T-helper 17 cell (primary cell): ENCODE measurements around the gene GNPTAB. TPM values are rescaled to one million over a fixed set of nuclear protein-coding genes. Genes with fewer than 3 reads are reported as not detected.
A peak's percentile ranks its signal among the peaks of the same experiment; 100 is the strongest.
"Not testable (repeated sequence)": the region's sequence is repeated elsewhere in the genome, so short reads cannot be mapped to it uniquely, and the experiment has no call there.

Experiments
- ATAC-seq: fragments of 150-1000 bp; cut with Tn5 transposase; 2 replicates; pipeline ENCODE4 v1.10.0; 2021; ENCODE audit warnings: mild to moderate bottlenecking, moderate library complexity
- DNase-seq, 3 donors: peaks; one replicate each; pipeline versions ENCODE4 v3.0.0 to v3.0.0-alpha.2; 2020 to 2021
- H3K9me3 ChIP-seq: one replicate; pipeline ENCODE4 v1.7.0; 2013; ENCODE audit warnings: low read length, mild to moderate bottlenecking; ENCODE audit not compliant: control insufficient read depth, poor library complexity, severe bottlenecking
- H3K27ac Mint-ChIP-seq: one replicate; pipeline ENCODE4 v1.8.0; 2022; ENCODE audit warnings: mild to moderate bottlenecking, moderate library complexity, mixed read lengths
- H3K27me3 Mint-ChIP-seq: one replicate; pipeline ENCODE4 v1.8.0; 2022; ENCODE audit warnings: mixed read lengths
- H3K36me3 Mint-ChIP-seq: one replicate; pipeline ENCODE4 v1.8.0; 2022; ENCODE audit warnings: low read depth, mixed read lengths
- H3K4me1 Mint-ChIP-seq: one replicate; pipeline ENCODE4 v1.8.0; 2022; ENCODE audit warnings: mild to moderate bottlenecking, mixed read lengths
- H3K4me3 Mint-ChIP-seq: one replicate; pipeline ENCODE4 v1.8.0; 2022; ENCODE audit warnings: mild to moderate bottlenecking, moderate library complexity, mixed read lengths
- total RNA-seq, 4 donors: library from RNA in 2 of 4; stranded (reverse) in 2 of 4; gene quantifications; one replicate each; pipeline ENCODE4 v1.2.3 and lab custom pipeline; 2022 to 2026

Gene GNPTAB
- total RNA-seq, 2 donors from 2014 or later = 38.1 to 41.2 TPM

- H3K9me3 ChIP-seq, H3K36me3 Mint-ChIP-seq, H3K4me3 Mint-ChIP-seq, DNase-seq, H3K27me3 Mint-ChIP-seq, ATAC-seq: not testable (repeated sequence)
- H3K27ac Mint-ChIP-seq = peak overlapping the region; percentile 37
- peaks cover 19% of the 10 kb centered on the region for H3K4me1 Mint-ChIP-seq
These were observed 18.0 kb downstream of the GNPTAB start for GRCh38 chr12:101812716-101813115.

DNA sequence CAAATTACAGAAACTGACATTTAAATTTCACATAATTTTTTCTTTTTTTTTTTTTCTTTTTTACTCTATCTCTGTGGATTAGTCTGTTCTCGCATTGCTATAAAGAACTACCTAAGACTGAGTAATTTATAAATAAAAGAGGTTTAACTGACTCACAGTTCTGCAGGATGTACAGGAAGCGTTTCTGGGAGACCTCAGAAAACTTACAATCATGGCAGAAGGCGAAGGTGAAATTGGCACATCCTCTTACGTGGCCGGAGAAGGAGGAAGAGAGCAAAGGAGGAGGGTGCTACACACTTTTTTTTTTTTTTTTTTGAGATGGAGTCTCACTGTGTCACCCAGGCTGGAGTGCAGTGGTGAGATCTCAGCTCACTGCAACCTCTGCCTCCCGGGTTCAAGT lies 19.4 kb downstream of the GNPTAB start:
- Mint-ChIP-seq H3K4me1 (peaks cover 18% of the 10 kb centered on the region), H3K27ac (peak overlapping the region; percentile 47)
- DNase-seq, H3K27me3 Mint-ChIP-seq, H3K9me3 ChIP-seq, H3K4me3 Mint-ChIP-seq, H3K36me3 Mint-ChIP-seq, ATAC-seq: not testable (repeated sequence)

GRCh38 chr12:101809208-101809607 lies 21.6 kb downstream of the GNPTAB start:
- ATAC-seq = no peak
- no peaks in the 10 kb centered on the region for H3K36me3 Mint-ChIP-seq
- H3K9me3 ChIP-seq = no peaks in the 10 kb centered on the region
- H3K4me3 Mint-ChIP-seq = no peak overlapping the region
- H3K27ac Mint-ChIP-seq = peak overlapping the region; percentile 86
- H3K27me3 Mint-ChIP-seq = no peaks in the 10 kb centered on the region
- DNase-seq = no peak
- H3K4me1 Mint-ChIP-seq = peaks cover 15% of the 10 kb centered on the region

- no peaks in the 10 kb centered on the region for H3K36me3 Mint-ChIP-seq
- DNase-seq (no peak), ATAC-seq (no peak)
- no peaks in the 10 kb centered on the region for H3K27me3 Mint-ChIP-seq
- H3K27ac Mint-ChIP-seq = no peak overlapping the region
- H3K9me3 ChIP-seq = no peaks in the 10 kb centered on the region
- no peak overlapping the region for H3K4me3 Mint-ChIP-seq
- H3K4me1 Mint-ChIP-seq = peaks cover 13% of the 10 kb centered on the region
These were observed 24.5 kb downstream of the GNPTAB start for GRCh38 chr12:101806265-101806664.

GRCh38 chr12:101804409-101804808 lies 26.4 kb downstream of the GNPTAB start:
- DNase-seq (no peak), ATAC-seq (no peak)
- Mint-ChIP-seq H3K27ac (no peak overlapping the region), H3K4me3 (no peak overlapping the region), H3K36me3 (no peaks in the 10 kb centered on the region), H3K4me1 (peaks cover 11% of the 10 kb centered on the region), H3K27me3 (no peaks in the 10 kb centered on the region)
- no peaks in the 10 kb centered on the region for H3K9me3 ChIP-seq

GRCh38 chr12:101803978-101804377 lies 26.8 kb downstream of the GNPTAB start:
- H3K4me1 Mint-ChIP-seq = peaks cover 10% of the 10 kb centered on the region
- DNase-seq (no peak), ATAC-seq (no peak)
- H3K4me3 Mint-ChIP-seq = no peak overlapping the region
- H3K36me3 Mint-ChIP-seq = no peaks in the 10 kb centered on the region
- H3K27ac Mint-ChIP-seq = peak overlapping the region; percentile 62
- no peaks in the 10 kb centered on the region for H3K27me3 Mint-ChIP-seq
- H3K9me3 ChIP-seq = no peaks in the 10 kb centered on the region

GRCh38 chr12:101802486-101802885 lies 28.3 kb downstream of the GNPTAB start:
- Mint-ChIP-seq H3K36me3 (peaks cover 2% of the 10 kb centered on the region), H3K4me3 (no peak overlapping the region), H3K27me3 (no peaks in the 10 kb centered on the region), H3K4me1 (peaks cover 13% of the 10 kb centered on the region), H3K27ac (no peak overlapping the region)
- H3K9me3 ChIP-seq = no peaks in the 10 kb centered on the region
- DNase-seq (no peak), ATAC-seq (no peak)

GRCh38 chr12:101799774-101800173 lies 31.0 kb downstream of the GNPTAB start:
- no peaks in the 10 kb centered on the region for H3K27me3 Mint-ChIP-seq
- DNase-seq = no peak
- peaks cover 4% of the 10 kb centered on the region for H3K36me3 Mint-ChIP-seq
- no peak for ATAC-seq
- H3K9me3 ChIP-seq = no peaks in the 10 kb centered on the region
- no peak overlapping the region for H3K4me3 Mint-ChIP-seq
- H3K27ac Mint-ChIP-seq = no peak overlapping the region
- H3K4me1 Mint-ChIP-seq = peaks cover 14% of the 10 kb centered on the region

GRCh38 chr12:101795786-101796185 lies 35.0 kb downstream of the GNPTAB start:
- DNase-seq = no peak
- H3K4me3 Mint-ChIP-seq = no peak overlapping the region
- no peak for ATAC-seq
- H3K27ac Mint-ChIP-seq = no peak overlapping the region
- H3K9me3 ChIP-seq = no peaks in the 10 kb centered on the region
- no peaks in the 10 kb centered on the region for H3K27me3 Mint-ChIP-seq
- peaks cover 8% of the 10 kb centered on the region for H3K36me3 Mint-ChIP-seq
- peaks cover 22% of the 10 kb centered on the region for H3K4me1 Mint-ChIP-seq

GRCh38 chr12:101795013-101795412 lies 35.7 kb downstream of the GNPTAB start:
- no peaks in the 10 kb centered on the region for H3K27me3 Mint-ChIP-seq
- H3K27ac Mint-ChIP-seq = no peak overlapping the region
- no peak overlapping the region for H3K4me3 Mint-ChIP-seq
- DNase-seq (no peak), ATAC-seq (no peak)
- H3K9me3 ChIP-seq = no peaks in the 10 kb centered on the region
- peaks cover 22% of the 10 kb centered on the region for H3K4me1 Mint-ChIP-seq
- peaks cover 8% of the 10 kb centered on the region for H3K36me3 Mint-ChIP-seq

DNA sequence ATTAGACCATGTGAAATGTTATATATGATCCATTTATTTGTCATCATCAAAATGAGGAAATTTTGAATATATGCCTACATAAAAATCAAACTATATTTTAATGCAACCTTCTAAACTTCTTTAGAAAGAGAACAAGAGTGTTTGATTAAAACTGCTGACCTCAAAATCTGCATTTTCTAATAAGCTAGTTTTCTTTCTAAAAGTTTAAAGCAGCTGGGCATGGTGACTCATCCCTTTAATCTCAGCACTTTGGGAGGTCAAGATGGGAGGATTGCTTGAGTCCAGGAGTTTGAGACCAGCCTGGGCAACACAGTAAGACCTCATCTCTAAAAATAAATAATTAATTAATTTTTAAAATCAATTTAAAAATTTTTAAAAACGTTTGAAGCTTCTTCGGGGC lies 36.2 kb downstream of the GNPTAB start:
- H3K27ac Mint-ChIP-seq = no peak overlapping the region
- ATAC-seq (no peak), DNase-seq (no peak)
- H3K9me3 ChIP-seq = no peaks in the 10 kb centered on the region
- no peaks in the 10 kb centered on the region for H3K27me3 Mint-ChIP-seq
- H3K4me3 Mint-ChIP-seq = no peak overlapping the region
- peaks cover 22% of the 10 kb centered on the region for H3K4me1 Mint-ChIP-seq
- peaks cover 8% of the 10 kb centered on the region for H3K36me3 Mint-ChIP-seq

DNA sequence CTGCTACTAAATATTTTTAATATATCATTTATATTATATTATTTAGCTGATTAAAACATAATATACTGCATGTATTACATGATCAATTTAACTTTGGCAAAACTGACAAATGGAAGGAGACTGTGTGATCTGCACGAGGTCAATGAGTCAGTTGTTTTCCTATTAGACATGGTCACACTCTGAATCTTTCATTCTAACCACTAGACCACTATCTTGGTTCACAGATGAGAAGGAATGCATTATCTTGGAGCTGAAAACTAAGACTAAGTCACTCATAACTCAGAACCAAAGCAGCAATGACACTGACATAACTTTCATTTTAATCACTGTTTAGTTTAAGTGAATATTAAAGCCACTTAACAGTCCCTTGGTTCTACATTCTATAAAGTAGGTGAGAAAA lies 37.4 kb downstream of the GNPTAB start:
- H3K27ac Mint-ChIP-seq = no peak overlapping the region
- ATAC-seq = no peak
- DNase-seq = no peak
- H3K4me3 Mint-ChIP-seq = no peak overlapping the region
- H3K4me1 Mint-ChIP-seq = peaks cover 20% of the 10 kb centered on the region
- peaks cover 8% of the 10 kb centered on the region for H3K36me3 Mint-ChIP-seq
- no peaks in the 10 kb centered on the region for H3K9me3 ChIP-seq
- H3K27me3 Mint-ChIP-seq = no peaks in the 10 kb centered on the region

DNA sequence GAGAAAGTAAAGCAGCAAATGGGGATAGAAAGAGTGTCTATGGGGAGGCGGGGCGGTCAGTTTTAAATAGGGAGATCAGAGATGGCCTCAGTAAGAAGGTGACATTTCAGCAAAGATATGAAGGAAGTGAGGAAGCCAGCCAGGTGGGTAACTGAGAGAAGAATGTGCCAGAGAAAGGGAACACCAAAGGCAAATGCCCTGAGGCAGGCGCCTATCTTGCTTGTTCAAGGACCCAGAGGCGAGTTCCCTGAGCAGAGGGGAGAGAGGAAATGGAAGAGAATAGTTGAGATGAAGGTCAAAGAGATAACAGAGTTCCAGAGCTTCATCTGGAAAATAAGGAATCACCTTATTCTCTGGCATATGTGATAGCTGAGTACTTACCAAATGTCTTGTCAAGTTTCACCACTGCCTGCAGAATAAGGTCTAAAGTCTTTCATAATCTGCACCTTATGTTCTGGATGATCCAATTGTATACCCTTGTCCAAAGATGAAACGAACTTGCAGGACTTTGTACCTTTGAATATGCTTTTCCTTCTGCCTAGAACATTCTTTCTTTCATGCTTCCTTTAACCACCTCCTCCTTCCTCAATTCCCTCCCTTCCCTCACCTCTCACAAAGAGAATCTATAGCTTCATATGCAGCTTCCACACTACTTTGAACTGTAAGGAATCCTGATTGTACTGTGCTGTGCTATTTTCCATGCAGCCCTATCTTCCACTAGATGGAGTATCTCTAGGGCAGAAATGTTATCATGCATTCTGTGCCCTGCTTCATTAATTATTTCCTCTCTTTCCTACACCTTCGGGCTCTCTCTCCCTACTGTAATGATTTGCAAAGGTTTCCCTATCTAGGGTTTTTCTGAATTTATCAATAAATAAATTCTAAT lies 38.5 kb downstream of the GNPTAB start:
- H3K27ac Mint-ChIP-seq = peak overlapping the region; percentile 79

DNA sequence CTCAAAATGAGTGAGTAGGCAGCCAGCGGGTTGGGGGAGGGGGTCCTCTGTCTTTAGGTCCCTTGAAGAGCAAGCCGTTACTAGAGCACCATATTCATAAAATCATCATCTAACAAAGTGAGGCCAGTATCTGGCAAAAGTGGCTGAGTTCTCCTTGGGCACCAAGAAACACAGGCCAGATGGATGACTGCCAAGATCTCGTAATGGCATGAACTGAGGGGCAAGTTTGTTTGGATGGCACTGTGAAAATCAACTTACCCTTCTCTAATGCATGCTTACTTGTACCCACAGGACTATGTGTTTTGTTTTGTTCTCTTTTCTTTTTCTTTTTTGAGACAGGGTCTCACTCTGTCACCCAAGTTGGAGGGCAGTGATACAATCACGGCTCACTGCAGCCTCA lies 41.6 kb downstream of the GNPTAB start:
- DNase-seq (no peak), ATAC-seq (no peak)
- Mint-ChIP-seq H3K36me3 (peaks cover 8% of the 10 kb centered on the region), H3K27me3 (no peaks in the 10 kb centered on the region), H3K4me1 (peaks cover 8% of the 10 kb centered on the region), H3K4me3 (no peak overlapping the region), H3K27ac (peak overlapping the region; percentile 67)
- no peaks in the 10 kb centered on the region for H3K9me3 ChIP-seq

More for the DNA sequence above, 38.5 kb downstream of the GNPTAB start:
- Mint-ChIP-seq H3K4me1 (peaks cover 13% of the 10 kb centered on the region), H3K36me3 (peaks cover 6% of the 10 kb centered on the region), H3K4me3 (no peak overlapping the region), H3K27me3 (no peaks in the 10 kb centered on the region)
- ATAC-seq (no peak), DNase-seq (no peak)
- no peaks in the 10 kb centered on the region for H3K9me3 ChIP-seq
